GM21447 (cell line): ENCODE data around the gene ATG13.
"Not testable (repeated sequence)": the region's sequence is repeated elsewhere in the genome, so short reads cannot be mapped to it uniquely, and the experiment has no call there.

Experiments
- ATAC-seq: cut with Tn5 transposase; IDR thresholded peaks from one replicate; pipeline ENCODE4 v1.9.1; 2021; ENCODE audit not compliant: unreplicated experiment

The ATG13 gene

DNA sequence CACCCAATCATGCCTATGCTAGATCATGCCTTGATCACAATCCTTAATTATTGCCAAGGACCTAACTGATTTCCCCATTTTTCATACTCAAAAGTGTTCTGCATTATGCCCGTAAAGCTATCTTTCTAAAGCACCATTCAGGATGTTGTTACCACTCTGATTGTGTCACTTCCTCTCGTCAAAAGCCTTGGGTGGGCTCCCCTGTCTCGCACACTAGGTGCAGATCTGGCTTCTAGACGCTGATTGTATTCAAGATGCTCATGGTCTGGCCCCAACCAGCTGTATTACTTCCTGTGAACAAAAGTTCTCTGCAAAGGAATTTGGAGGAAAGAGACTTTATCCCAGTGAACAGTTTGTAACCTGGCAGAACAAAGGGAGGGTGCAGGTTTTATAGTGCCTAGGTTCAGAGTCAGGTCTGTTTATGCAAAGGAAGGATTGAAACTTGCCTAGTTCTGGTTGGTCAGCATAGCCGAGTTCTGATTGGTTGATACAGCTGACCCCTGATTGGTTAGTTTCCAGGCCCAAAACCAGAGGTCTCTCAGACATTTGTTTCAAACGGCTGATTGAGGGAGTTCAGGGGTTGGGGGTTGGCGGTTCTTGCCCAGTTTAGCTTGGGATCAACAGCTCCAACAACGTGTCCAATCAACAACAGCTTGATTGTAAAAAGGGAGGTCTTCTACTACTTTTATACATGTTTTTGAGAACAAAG lies 25.4 kb downstream of the ATG13 start:
- no peak for ATAC-seq

DNA sequence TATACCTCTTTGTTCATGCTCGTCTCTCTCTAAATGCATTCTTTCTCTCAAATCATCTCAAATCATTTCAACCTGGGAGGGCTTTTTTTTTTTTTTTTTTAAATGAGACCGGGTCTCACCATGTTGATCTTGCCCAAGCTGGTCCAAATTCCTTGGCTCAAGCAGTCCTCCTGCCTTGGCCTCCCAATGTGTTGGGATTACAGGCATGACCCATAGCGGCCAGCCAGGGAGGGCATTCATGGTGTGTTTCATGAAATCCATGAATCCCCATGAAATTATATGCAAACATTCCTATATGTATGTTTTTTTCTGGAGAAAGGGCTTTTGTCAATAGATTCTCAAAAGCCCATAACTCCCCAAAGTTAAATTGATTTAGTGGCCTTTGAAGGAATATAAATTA lies 26.2 kb downstream of the ATG13 start:
- ATAC-seq: no peak

DNA sequence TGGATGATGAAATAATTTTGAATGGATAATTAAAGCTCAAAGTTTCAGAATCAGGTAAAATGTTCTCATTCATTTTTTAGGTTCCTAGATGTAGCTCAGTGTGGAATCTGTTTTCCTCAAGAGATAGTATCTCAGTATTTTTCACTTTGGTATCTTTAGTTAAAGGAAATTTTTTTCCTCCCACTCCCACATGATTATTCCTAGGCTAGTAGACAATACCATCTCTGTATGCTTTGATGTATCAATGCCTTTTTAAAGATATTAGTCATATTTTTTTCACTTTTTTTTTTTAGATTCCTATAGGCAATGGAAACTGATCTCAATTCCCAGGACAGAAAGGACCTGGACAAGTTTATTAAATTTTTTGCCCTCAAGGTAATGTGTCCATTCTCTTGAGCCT lies 26.6 kb downstream of the ATG13 start:
- no peak for ATAC-seq

DNA sequence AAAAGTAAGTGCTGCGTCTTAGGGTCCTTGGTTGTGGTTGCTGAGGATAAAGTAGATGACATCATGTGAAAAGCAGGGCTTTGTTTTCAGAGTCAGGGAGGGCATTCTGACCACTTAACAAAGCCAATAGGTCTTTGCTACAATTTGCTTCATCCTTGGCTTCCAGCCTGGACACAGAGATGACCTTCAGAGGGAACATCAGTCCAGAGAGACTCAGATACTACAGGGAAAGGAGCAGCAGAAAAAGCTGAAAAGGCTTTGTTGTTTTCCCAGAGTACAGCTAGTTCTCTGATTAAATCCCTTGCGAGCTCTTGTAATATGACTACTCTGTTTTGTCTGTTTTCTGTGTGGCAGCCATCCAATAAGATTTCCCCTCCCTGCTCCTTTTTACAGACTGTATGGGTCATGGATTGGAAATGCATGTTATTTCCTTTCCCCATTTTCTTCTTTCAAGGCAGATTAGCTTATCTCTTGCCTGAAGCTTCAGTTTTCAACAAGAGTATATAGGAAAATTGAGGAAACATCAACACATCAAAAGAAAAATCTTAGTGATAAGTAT lies 31.9 kb downstream of the ATG13 start:
- no peak for ATAC-seq

DNA sequence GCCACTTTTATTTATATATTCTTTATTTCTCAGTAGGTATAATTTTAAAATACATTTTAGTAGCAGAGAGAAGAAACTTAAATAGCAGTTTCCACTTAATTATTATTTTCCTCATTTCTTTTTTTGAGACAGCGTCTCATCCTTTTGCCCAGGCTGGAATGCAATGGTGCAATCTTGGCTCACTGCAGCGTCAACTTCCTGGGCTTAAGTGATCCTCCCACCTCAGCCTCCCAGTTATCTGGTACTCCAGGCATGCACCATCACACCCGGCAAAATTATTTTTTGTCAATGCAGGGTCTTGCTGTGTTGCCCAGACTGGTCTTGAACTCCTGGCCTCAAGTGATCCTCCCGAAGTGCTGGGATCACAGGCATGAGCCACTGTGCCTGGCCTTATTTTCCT lies 38.3 kb downstream of the ATG13 start:
- ATAC-seq: no peak

DNA sequence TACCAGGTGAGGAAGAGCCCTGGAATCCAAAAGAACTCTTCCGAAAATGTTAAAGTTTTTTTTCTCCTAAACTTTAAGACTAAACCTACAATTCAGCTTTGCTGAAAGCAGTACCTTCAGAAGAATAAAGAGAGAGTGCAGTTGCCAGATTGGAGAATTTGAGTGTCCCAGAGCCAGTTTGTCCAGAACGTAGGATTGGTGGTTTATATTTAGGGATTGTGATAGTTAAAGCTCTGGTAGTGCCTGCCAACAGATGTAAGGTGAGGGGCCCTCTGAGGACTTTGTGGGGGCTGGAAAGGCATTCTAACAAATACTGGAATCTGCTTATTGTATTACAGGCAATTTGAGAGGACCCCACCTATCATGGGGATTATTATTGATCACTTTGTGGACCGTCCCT lies 39.8 kb downstream of the ATG13 start:
- no peak for ATAC-seq

DNA sequence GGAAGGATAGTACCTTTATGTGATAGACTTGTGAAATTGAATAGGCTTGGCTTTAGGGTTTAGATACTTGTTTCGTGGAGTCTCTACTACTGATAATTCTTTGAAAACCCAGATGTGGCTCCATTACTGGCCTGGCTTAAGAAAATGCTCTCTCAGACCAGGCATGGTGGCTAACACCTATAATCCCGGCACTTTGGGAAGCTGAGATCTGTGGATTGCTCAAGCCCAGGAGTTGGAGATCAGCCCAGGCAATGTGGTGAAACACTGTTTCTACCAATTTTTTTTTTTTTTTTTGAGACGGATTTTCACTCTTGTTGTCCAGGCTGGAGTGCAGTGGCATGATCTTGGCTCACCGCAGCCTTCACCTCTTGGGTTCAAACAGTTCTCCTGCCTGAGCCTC lies 40.9 kb downstream of the ATG13 start:
- no peak for ATAC-seq

DNA sequence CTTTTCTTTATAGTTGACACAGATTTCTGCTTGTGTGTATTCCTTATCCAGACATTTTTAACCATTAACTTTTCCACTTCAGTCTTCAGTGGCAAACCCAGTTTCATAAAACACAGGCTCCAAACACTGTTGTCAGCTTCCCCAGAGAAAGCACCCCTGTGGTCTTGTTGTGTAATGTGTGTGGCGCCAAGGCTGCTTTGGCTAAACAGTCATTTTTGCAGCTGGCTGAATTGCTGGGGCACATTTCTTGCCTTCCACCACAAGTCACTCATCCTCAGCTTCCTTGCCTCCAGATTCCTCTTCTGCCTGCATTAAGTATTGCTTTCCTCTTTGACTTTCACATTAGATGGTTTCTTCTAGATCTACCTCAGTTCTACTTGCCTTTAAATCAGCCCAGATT lies 42.6 kb downstream of the ATG13 start:
- ATAC-seq: no peak

DNA sequence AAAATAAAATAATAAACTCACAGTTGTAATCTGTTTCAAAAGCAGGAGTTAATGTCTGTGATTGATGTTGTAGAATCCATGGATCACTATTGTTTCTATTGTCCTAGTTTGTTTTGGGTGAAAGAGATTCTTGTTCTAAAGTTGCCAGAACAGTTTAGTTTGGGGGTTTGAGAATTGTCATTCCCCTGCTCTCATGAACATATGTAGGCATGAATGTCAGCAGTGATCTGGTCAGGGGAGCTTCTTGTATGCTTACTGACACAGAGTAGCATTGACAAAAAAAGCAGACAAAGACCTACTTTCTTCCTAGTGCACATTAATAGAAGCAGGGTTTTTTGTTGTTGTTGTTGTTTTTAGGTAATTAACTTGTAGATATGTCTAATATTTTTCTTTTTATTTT lies 44.5 kb downstream of the ATG13 start:
- ATAC-seq: no peak

DNA sequence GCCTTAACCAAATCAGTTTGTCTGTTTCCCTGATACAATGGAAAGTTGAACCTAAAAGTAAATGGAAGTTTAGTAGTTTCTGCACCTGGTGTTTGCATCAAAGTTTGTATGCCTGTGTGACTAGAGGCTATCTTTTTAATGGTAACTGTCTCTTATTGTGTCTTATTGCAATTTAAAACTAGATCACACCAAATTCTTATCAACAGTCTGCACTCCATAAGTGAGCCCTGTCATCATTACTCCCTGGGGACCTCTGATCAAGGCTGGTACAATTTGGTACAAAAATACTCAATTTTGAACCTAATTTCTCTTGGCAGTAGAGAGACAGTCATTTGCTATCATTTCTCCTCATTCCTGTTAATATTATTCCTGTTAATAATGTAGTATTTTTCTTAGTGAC lies 45.0 kb downstream of the ATG13 start:
- no peak for ATAC-seq

DNA sequence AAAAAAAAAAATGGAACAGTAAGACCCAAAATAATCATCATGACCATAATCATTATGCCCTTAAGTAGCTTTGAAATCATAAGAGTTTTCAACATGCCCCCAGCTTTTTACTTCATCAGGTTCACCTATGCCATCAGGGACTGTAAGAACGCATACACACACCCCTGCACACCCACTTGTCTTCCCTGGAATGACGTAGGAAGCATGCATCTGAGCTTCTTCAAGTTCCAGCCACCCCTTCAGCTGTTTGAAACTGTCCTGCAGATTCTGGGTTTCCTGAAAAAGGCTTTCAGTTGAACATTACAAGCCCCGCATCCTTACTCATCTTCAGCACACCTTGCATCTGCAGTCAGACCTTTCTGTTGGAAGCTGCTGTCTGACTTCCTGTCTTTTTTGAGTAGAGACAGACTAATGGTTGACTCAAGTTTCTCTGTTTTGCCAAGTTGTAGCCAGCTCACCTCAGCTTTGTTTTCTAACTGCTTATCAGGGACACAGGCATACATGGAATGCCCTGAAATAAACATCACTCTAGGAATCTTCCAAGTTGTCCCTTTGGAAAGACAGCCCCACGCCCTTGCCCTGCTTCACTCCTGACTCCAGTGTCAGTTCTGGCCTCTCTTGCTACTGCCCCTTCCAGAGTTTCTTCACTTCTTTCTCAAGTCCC lies 46.1 kb downstream of the ATG13 start:
- no peak for ATAC-seq

DNA sequence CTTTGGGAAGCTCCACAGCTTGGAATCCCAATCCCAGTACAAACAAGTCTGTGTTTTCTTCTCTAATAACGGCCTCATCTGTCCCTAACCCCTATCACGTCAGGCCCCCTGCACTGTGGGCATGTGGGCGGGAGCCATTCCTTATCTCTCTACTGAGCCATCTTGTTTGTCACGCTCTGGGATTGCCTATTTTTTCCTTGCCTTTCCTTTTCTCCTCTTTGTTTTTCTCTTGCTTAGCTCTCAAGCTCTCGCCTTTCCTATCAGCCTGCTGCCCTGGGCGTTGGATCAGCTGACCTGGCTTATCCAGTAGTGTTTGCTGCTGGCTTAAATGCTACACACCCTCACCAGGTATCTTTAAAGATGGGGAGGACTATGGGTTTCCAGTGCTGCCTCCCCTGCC lies 47.3 kb downstream of the ATG13 start:
- ATAC-seq: no peak

DNA sequence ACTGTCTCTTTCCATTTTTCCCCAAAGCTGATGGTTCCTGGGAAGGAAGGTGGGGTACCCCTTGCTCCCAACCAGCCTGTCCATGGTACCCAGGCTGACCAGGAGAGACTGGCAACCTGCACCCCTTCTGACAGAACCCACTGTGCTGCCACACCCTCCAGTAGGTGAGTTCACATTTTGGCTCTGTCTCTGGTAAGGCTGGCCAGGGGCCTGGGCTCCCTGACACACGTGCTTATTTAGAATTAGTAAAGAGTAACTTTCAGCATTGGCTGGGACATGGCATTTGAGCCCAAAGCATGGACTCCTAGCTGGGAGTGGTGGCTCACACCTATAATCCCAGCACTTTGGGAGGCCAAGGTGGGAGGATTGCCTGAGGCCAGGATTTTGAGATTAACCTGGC lies 48.0 kb downstream of the ATG13 start:
- no peak for ATAC-seq

DNA sequence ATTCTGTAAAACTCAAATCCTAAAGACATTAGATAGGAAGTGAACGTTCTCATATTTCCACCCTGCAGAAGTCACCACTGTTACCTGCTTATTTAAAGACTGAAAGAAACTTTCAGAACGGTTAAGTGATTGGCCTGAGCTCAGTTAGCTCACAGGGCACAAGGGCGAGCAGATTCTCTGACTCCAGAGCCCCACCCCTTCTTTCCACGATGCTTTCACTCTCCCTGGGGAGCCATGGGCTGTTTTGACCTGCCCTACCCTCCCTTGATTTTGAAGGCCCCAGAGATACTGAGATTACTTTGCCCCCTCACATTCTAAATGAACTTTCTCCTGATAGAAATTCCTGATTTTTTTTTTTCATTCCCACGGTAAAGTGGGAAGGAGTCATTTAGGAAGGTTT lies 49.2 kb downstream of the ATG13 start:
- ATAC-seq: no peak

DNA sequence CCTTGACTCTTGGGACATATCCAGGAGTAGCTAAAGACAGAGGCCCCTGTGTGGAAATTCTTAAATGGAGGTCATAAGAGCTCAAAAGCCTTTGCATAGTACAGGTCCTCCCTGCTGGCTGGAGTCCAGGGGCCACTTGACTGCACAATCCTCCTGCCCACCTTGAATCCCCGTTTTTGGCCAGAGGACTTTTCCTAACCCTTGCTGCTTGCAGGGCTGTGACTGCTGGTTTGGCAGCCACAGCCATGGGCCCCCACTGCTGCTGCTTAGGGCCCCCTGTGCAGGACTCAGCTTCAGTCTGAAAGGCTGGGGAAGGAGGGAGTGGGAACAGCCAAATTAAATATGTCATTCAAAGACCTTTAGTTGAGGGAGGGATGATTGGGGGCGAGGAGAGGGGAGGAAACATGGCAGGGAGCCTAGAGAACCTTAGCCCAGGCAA lies 49.7 kb downstream of the ATG13 start:
- ATAC-seq: no peak

DNA sequence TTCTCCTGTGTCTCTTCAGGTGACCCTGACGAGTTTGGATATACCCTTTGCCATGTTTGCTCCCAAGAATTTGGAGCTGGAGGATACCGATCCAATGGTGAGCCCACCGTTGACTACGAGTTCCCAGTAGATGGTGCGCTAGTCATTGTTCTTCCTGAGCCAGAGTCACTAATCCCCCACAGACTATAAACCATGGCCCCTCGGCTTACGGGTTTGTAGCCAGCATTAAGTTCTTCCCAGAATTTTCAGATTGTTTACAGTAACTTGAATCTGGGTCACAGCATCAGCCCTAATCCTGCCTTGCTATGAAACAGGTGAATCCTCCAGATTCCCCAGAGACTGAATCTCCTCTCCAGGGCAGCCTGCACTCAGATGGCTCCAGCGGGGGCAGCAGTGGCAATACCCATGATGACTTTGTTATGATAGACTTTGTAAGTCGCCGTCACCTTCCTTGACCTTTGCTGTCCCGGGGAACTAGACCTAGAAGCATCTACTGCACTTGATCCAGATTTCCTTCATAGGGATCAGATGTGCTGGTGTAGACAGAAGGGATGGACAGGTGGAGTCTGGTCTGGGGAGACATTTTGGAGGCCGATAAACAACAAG lies 51.2 kb downstream of the ATG13 start:
- no peak for ATAC-seq

DNA sequence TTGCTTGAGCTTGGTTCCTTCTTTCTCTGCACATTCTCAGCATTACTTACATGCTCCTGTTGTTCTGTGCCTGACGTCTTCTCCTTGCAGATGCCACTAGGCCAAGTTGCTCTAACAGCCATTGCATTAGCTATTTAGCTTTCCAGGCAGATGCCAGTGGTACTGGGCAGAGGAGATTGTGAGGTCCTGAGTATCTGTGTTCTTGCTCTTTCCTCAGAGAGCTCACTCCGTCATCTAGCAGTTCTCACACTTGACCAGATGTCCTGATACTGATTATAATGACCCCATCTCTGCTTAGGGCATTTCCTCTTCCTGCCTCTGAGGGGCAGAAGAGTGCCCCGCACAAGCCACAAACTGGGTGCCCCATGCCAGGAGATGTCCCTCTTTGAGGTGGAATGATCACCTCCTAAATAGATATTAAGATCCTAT lies 52.4 kb downstream of the ATG13 start:
- ATAC-seq: no peak

DNA sequence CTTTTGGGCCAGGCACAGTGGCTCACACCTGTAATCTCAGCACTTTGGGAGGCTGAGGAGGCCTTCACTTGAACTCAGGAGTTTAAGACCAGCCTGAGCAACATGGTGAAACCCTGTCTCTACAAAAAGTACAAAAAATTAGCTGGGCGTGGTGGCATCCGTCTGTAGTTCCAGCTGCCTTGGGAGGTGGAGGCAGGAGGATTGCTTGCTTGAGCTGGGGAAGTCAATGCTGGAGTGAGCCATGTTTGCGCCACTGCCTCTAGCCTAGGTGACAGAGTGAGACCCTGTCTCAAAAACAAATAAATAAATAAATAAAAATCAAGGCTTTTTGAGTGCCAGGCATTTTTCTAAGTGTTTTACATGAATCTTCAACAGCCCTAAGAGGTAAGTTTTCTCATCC lies 53.2 kb downstream of the ATG13 start:
- not testable (repeated sequence) for ATAC-seq

DNA sequence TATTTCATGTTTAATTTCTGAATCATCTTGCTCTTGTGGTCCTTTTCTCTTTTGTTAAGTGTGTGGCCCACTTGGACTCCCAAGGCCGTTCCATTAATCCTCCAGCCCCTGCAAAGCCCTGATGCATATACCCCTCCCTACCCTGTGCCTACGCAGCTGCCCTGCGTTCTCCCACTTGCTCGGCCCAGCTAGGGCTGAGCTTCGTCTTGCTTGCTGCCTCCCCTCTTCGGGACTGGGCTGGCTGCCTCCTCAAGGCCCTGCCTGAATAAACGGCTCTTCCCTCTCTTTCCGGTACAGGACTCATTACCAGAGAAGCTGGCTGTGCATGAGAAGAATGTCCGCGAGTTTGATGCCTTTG lies 54.6 kb downstream of the ATG13 start:
- ATAC-seq: no peak

DNA sequence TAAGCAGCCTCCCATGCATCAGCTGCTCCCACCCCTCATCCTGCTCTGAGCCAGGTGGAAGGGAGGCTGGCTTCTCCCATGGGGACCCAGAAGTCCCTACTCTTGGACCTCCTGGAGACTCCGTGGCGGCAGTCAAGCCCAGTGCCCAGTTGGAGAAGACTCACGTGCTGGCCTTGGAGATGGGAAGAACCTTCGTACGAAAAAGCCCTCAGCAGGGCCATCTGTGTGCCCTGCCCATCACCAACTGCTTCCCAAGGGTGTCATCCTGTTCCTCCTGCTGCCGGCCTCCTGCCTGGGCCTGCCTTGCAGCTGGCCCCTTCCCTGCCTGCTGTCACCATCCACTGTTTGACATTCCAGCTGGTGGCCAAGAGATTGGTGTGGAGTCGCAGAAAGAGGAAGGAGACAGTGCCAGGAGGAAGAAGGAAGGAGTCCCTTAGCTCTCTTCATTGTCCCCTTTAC lies 55.1 kb downstream of the ATG13 start:
- no peak for ATAC-seq

DNA sequence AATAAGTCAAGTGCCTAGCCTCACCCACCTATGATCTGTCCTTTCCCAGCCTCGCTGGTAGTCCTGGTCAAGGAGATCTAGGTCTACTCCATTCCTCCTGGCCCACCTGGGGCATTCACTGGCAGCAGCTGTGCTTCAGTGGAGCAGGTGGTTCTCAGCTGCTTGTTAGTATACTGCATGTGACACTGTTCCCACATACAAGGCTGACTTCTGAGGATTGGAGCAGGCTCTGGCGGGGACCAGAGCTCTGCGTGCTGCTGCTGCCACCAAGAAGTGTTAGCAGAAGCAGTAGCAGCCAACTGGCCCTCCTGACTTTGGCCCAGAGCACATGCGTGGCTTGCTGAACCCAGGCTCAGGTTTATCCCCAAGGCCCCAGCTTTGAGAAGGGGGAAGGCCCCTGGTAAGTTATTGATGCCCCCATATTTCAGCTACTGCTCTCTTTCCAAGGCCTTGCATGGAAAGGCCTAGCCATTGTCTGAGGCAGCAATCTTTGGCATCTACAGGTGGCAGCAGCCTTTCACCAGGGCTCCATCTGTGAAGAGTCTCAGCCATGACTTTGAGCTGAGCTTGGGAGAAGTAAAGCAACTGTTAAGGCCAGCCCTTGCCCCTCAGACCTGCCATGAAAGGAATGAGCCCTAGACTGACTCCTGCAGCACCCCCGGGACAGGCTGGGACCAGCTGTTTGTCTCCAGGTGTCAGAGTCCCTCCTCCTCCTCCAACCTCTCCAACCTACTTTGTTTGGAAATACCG lies 56.5 kb downstream of the ATG13 start:
- no peak for ATAC-seq
